ENCODE measurements around the gene FUBP1.
A peak's percentile ranks its signal among the peaks of the same experiment; 100 is the strongest.
"Not testable (repeated sequence)": the region's sequence is repeated elsewhere in the genome, so short reads cannot be mapped to it uniquely, and the experiment has no call there.

Gene FUBP1

DNA sequence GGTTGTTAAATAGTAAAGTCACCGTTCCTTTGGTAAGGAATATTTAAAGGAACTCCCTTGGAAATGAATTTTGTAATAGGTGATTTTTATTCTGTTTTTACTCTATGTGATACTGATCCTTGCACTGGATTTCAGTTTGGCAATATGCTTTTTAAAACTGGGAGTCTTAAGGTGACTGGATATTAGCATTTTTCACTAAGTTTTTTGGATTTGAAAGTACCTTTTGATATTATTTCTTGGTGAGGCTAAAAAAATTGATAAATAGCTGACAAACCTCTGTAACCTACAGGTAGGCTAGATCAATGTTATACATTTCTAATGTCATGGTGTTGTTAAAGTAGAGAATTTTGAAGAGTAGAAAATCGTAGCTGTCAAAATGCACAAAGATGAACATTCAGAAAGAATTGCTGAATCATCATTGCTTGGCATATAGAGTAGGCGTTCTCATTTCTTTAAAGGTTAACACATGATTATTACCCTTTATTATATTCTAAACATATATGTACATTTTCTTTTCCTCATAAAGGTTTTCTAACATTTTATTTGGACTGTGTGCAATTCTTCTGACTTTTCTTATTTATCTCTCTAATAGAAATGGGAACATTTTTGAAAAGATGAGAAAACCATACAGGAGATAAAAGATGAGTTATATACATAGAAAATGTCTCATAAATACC lies 24.3 kb upstream of the FUBP1 start:
- Mint-ChIP-seq H3K4me1 (ENCODE audit: low read depth) (peaks cover 49% of the 10 kb centered on the region), H3K9me3 (ENCODE audit: low read depth) (no peaks in the 10 kb centered on the region)

DNA sequence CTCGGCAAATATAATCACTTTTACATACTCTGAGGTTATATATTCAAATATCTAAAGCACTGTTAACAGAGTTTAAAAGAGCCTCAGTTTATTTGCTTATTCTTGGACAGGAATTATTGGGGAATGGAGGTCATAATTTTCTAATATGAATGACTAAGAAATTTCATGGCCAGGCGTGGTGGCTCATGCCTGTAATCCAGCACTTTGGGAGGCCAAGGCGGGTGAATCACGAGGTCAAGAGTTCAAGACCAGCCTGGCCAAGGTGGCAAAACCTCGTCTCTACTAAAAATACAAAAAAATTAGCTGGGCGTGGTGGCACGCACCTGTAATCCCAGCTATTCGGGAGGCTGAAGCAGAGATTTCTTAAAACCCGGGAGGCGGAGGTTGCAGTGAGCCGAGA lies 21.7 kb upstream of the FUBP1 start:
- not testable (repeated sequence) for H3K27ac Mint-ChIP-seq; H3K9me3 Mint-ChIP-seq (ENCODE audit: low read depth); H3K4me3 Mint-ChIP-seq; H3K36me3 Mint-ChIP-seq; H3K27me3 Mint-ChIP-seq
- peaks cover 30% of the 10 kb centered on the region for H3K4me1 Mint-ChIP-seq (ENCODE audit: low read depth)

More for the DNA sequence above, 24.3 kb upstream of the FUBP1 start:
- H3K4me3 Mint-ChIP-seq = peak overlapping the region; percentile 65
- peak overlapping the region; percentile 82 for H3K27ac Mint-ChIP-seq
- no peaks in the 10 kb centered on the region for H3K27me3 Mint-ChIP-seq
- no peaks in the 10 kb centered on the region for H3K36me3 Mint-ChIP-seq

DNA sequence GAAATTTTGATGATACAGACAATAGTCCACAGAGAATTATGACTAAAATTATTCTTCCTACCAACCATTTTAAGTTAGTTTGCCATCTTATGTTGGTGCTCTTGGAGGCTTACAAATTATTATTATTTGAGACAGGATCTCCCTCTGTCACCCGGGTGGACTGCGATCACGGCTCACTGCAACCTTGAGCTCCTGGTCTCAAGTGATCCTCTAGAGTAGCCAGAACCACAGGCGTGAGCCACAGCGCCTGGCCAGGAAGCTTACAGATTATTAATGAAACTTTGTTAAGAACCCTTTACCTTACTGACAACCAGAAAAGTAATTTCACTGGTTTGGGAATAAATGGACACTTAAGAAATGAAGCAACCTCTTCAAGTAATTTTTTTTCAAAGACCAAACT lies 17.9 kb upstream of the FUBP1 start:
- Mint-ChIP-seq H3K27me3 (no peaks in the 10 kb centered on the region), H3K4me3 (no peak overlapping the region), H3K9me3 (ENCODE audit: low read depth) (no peaks in the 10 kb centered on the region), H3K36me3 (peaks cover 4% of the 10 kb centered on the region), H3K27ac (no peak overlapping the region), H3K4me1 (ENCODE audit: low read depth) (peaks cover 6% of the 10 kb centered on the region)

GRCh38 chr1:77994117-77994705 lies 15.3 kb upstream of the FUBP1 start:
- H3K4me3 Mint-ChIP-seq = no peak overlapping the region
- peaks cover 16% of the 10 kb centered on the region for H3K4me1 Mint-ChIP-seq (ENCODE audit: low read depth)
- no peaks in the 10 kb centered on the region for H3K9me3 Mint-ChIP-seq (ENCODE audit: low read depth)
- H3K36me3 Mint-ChIP-seq = peaks cover 9% of the 10 kb centered on the region
- no peaks in the 10 kb centered on the region for H3K27me3 Mint-ChIP-seq
- H3K27ac Mint-ChIP-seq = no peak overlapping the region

GRCh38 chr1:77991638-77992037 lies 12.8 kb upstream of the FUBP1 start:
- Mint-ChIP-seq H3K4me1 (ENCODE audit: low read depth) (peaks cover 20% of the 10 kb centered on the region), H3K36me3 (peaks cover 12% of the 10 kb centered on the region), H3K9me3 (ENCODE audit: low read depth) (no peaks in the 10 kb centered on the region), H3K27ac (no peak overlapping the region), H3K4me3 (no peak overlapping the region), H3K27me3 (no peaks in the 10 kb centered on the region)

- Mint-ChIP-seq H3K27ac (no peak overlapping the region), H3K4me1 (ENCODE audit: low read depth) (peaks cover 27% of the 10 kb centered on the region), H3K4me3 (no peak overlapping the region), H3K36me3 (peaks cover 12% of the 10 kb centered on the region), H3K27me3 (no peaks in the 10 kb centered on the region), H3K9me3 (ENCODE audit: low read depth) (no peaks in the 10 kb centered on the region)
These were observed 11.8 kb upstream of the FUBP1 start for GRCh38 chr1:77990629-77991204.

DNA sequence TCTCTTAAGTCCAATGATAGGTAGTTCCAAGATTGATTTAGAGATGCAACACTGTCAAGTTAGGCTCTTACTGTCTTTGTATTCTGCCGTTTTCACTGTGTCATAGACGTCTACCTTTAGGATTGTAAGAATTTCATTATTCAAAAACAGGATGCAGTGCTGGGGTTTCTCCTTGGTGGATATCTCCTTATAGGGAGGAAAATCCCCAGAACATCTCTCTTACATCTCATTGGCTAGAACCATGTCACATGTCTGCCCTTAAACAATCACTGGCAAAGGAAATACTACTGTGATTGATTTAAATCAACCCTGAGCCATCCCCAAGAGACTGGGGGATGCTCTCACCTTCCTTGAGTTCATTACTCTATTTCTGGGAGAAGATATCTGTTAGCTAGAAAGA lies 10.9 kb upstream of the FUBP1 start:
- Mint-ChIP-seq H3K36me3 (peaks cover 12% of the 10 kb centered on the region), H3K4me1 (ENCODE audit: low read depth) (peaks cover 32% of the 10 kb centered on the region), H3K4me3 (no peak overlapping the region), H3K27ac (no peak overlapping the region), H3K27me3 (no peaks in the 10 kb centered on the region), H3K9me3 (ENCODE audit: low read depth) (no peaks in the 10 kb centered on the region)

GRCh38 chr1:77987919-77988318 lies 9.0 kb upstream of the FUBP1 start:
- peaks cover 12% of the 10 kb centered on the region for H3K36me3 Mint-ChIP-seq
- no peaks in the 10 kb centered on the region for H3K27me3 Mint-ChIP-seq
- H3K4me1 Mint-ChIP-seq (ENCODE audit: low read depth) = peaks cover 44% of the 10 kb centered on the region
- H3K27ac Mint-ChIP-seq = no peak overlapping the region
- H3K9me3 Mint-ChIP-seq (ENCODE audit: low read depth) = no peaks in the 10 kb centered on the region
- H3K4me3 Mint-ChIP-seq = no peak overlapping the region

DNA sequence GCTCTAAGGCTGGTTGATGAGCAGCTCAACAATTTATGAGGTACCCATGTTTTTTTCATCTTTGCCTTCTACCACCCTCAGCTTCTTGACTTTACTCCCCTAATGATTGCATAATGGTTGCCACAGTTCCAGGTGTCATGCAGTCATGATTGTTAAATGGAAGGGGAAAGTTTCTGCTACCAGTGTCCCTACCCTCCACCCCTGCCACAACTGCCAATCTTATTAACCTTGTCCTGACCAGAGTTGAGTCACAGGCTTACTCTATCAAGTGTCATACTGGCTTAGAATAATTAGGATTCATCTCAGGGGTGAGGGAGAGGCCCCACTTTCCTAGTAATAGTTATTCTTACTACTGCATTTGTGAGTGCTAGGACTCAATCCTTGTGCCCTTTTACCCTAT lies 7.9 kb upstream of the FUBP1 start:
- H3K4me3 Mint-ChIP-seq = no peak overlapping the region
- H3K9me3 Mint-ChIP-seq (ENCODE audit: low read depth) = no peaks in the 10 kb centered on the region
- H3K27me3 Mint-ChIP-seq = no peaks in the 10 kb centered on the region
- no peak overlapping the region for H3K27ac Mint-ChIP-seq
- peaks cover 14% of the 10 kb centered on the region for H3K36me3 Mint-ChIP-seq
- H3K4me1 Mint-ChIP-seq (ENCODE audit: low read depth) = peaks cover 48% of the 10 kb centered on the region

DNA sequence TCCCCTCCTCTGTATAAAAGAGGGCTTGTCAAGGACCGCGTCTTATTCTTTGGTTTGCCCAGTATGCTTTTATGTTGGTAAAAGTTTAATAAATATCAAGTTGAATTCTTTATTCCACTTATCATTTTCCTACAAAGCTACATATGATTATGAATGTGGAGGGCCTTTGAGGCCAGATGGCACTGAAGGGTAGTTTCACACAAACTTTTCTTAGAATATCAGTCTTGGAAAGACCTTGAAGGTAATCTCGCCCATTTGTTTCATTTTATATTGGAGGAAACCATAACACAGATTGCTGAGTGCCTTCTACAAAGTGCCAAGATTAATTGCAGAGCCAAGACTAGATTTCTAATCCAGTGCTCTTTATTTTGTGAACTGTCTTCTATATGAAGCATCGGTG lies 5.8 kb upstream of the FUBP1 start:
- H3K4me3 Mint-ChIP-seq = no peak overlapping the region

GRCh38 chr1:77983997-77984355 lies 5.1 kb upstream of the FUBP1 start:
- H3K4me1 Mint-ChIP-seq (ENCODE audit: low read depth) = peaks cover 49% of the 10 kb centered on the region
- no peaks in the 10 kb centered on the region for H3K27me3 Mint-ChIP-seq
- H3K27ac Mint-ChIP-seq = no peak overlapping the region
- H3K36me3 Mint-ChIP-seq = peaks cover 9% of the 10 kb centered on the region
- no peaks in the 10 kb centered on the region for H3K9me3 Mint-ChIP-seq (ENCODE audit: low read depth)
- H3K4me3 Mint-ChIP-seq = no peak overlapping the region

More for the DNA sequence above, 5.8 kb upstream of the FUBP1 start:
- Mint-ChIP-seq H3K27me3 (no peaks in the 10 kb centered on the region), H3K9me3 (ENCODE audit: low read depth) (no peaks in the 10 kb centered on the region), H3K36me3 (peaks cover 11% of the 10 kb centered on the region), H3K4me1 (ENCODE audit: low read depth) (peaks cover 51% of the 10 kb centered on the region), H3K27ac (no peak overlapping the region)

- H3K27ac Mint-ChIP-seq; H3K27me3 Mint-ChIP-seq; H3K4me3 Mint-ChIP-seq; H3K36me3 Mint-ChIP-seq; H3K9me3 Mint-ChIP-seq (ENCODE audit: low read depth): not testable (repeated sequence)
- peaks cover 49% of the 10 kb centered on the region for H3K4me1 Mint-ChIP-seq (ENCODE audit: low read depth)
These were observed 4.6 kb upstream of the FUBP1 start for GRCh38 chr1:77983352-77983996.

- H3K27me3 Mint-ChIP-seq = no peaks in the 10 kb centered on the region
These were observed 441 bp downstream of the FUBP1 start for GRCh38 chr1:77978293-77978968.

GRCh38 chr1:77977989-77978292 lies 931 bp downstream of the FUBP1 start:
- no peak overlapping the region for H3K4me3 Mint-ChIP-seq
- H3K9me3 Mint-ChIP-seq (ENCODE audit: low read depth) = no peaks in the 10 kb centered on the region
- H3K4me1 Mint-ChIP-seq (ENCODE audit: low read depth) = peaks cover 49% of the 10 kb centered on the region
- H3K27ac Mint-ChIP-seq = no peak overlapping the region
- H3K36me3 Mint-ChIP-seq = peaks cover 13% of the 10 kb centered on the region
- no peaks in the 10 kb centered on the region for H3K27me3 Mint-ChIP-seq

More at GRCh38 chr1:77978293-77978968, 441 bp downstream of the FUBP1 start:
- peaks cover 48% of the 10 kb centered on the region for H3K4me1 Mint-ChIP-seq (ENCODE audit: low read depth)
- H3K36me3 Mint-ChIP-seq = peaks cover 12% of the 10 kb centered on the region
- no peak overlapping the region for H3K4me3 Mint-ChIP-seq
- H3K27ac Mint-ChIP-seq = no peak overlapping the region
- H3K9me3 Mint-ChIP-seq (ENCODE audit: low read depth) = no peaks in the 10 kb centered on the region

- Mint-ChIP-seq H3K36me3 (peaks cover 16% of the 10 kb centered on the region), H3K9me3 (ENCODE audit: low read depth) (no peaks in the 10 kb centered on the region), H3K27ac (peak overlapping the region; percentile 84), H3K4me1 (ENCODE audit: low read depth) (peaks cover 50% of the 10 kb centered on the region), H3K27me3 (no peaks in the 10 kb centered on the region), H3K4me3 (no peak overlapping the region)
These were observed 2.3 kb downstream of the FUBP1 start for GRCh38 chr1:77976433-77977076.

Data from activated naive CD8-positive, alpha-beta T cell (primary cell).